KG1 (cell line): ENCODE measurements around the gene KRTAP19-2.
"Not testable (repeated sequence)": the region's sequence is repeated elsewhere in the genome, so short reads cannot be mapped to it uniquely, and the experiment has no call there.

Experiments
- DNase-seq: peaks from one replicate; lab custom pipeline; 2025; lab: John Stamatoyannopoulos, UW

The KRTAP19-2 gene, protein sequence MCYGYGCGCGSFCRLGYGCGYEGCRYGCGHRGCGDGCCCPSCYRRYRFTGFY

DNA sequence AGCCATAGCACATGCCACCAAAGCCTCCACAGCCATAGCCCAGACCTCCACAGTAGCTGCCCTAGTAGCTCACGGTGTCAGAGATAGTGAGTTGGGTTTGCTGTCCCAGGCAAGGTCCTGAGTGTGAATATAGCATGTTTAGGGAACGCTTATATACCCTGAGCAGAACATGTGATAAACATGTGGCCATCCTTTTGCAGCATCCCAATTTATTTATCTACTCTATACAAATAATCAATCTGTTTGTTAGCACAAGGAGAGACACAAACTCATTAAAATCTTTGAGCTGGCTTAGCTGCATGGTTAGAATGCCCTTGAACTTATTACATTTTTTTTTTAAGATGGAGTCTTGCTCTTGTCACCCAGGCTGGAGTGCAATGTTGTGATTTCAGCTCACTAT lies at the start of gene KRTAP19-2:
TSS of gene KRTAP19-2 (minus strand) at position 101 of the 400 bp plus-strand sequence. CDS start at position 13, 88 bp downstream.
- DNase-seq = no peak

DNA sequence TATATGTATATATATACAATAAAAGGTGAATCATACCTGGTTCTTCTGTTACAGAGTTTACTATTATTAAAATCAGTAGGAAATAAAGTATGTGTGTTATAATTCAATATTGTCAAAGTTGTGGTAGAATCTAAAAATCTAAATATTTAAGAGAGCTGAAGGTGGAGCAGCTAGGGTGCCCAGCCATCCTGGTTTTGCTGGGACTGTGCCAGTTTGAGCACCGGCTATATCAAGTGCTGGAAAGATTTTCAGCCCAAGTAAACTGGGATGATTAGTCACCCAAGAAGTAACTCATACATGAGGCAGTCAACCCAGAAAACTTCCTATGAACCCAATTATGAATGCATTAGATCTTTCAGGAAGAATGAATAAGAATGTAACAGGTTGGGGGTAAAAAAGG lies 31.6 kb upstream of the KRTAP19-2 start:
- DNase-seq = no peak

DNA sequence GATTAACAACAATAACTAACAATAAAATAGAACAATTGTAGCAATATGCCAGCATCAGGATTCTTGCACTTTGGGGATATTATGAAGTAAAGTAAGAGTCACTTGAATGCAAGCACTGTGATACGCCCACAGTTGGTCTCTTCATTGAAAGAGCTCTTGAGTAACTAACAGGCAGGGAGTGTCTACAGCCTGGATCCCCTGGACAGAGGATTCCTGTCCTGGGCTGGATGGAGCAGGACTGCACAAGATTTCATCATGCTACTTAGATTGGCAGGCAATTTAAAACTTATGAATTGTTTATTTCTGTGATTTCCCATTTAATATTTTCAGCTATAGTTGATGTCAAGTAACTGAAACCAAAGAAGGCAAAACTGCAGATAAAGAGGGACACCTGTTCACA lies 28.4 kb upstream of the KRTAP19-2 start:
- no peak for DNase-seq

DNA sequence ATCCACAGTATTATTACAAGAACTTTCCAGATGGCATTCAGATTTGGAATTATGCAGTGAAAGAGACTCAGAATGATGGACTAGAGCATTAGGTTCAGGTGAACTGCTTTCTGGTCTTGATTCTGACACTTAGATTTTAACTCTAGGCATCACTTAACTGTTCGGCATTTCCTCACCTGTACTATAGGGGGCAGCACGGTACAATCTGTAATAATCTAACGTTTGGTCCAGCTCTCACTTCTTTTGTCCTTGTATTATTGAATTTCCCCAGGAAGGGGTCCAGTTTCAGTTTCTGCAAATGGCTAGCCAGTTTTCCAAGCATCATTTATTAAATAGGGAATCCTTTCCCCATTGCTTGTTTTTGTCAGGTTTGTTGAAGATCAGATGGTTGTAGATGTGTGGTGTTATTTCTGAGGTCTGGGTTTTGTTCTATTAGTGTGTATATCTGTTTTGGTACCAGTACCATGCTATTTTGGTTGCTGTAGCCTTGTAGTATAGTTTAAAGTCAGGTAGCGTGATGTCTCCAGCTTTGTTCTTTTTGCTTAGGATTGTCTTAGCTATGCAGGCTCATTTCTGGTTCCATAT lies 18.5 kb upstream of the KRTAP19-2 start:
- DNase-seq = not testable (repeated sequence)

DNA sequence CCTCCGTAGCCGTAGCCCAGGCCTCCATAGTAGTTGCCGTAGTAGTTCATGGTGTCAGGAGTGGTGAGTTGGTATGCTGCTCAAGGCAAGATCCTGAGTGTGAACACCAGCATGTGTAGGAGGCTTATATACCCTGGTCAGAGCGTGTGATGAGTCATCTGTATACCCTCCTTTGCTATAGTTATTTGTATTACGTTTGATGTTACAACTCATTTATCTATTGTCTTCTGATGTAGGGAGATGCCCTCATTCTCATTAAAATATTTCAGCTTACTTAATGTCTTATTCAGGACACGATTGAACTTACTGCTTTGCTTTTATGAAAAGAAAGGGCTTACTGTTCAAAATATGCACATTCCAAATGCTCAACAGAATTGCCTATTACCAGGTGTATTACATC lies 14.8 kb upstream of the KRTAP19-2 start, which contains the start of gene KRTAP19-5:
TSS of gene KRTAP19-5 (minus strand) at position 101 of the 400 bp plus-strand sequence. CDS start at position 50, 51 bp downstream.
- DNase-seq = no peak

DNA sequence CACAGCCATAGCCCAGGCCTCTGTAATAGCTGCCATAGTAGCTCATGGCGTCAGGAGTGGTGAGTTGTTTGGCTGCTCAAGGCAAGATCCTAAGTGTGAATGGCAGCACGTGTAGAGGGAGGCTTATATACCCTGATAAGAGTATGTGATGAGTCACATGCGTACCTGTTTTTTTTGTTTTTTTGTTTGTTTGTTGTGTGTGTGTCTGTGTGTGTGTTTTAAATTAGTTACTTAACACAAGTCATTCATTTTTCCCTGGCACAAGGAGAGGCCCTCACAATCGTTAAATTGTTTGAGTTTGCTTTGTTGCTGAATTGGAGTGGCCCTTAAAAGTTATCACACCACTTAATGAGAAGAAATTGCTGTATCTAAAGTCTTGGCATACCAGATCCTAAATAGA lies 9.8 kb upstream of the KRTAP19-2 start, which contains the start of gene KRTAP19-4:
TSS of gene KRTAP19-4 (minus strand) at position 101 of the 400 bp plus-strand sequence. CDS start at position 46, 55 bp downstream.
- DNase-seq = no peak

DNA sequence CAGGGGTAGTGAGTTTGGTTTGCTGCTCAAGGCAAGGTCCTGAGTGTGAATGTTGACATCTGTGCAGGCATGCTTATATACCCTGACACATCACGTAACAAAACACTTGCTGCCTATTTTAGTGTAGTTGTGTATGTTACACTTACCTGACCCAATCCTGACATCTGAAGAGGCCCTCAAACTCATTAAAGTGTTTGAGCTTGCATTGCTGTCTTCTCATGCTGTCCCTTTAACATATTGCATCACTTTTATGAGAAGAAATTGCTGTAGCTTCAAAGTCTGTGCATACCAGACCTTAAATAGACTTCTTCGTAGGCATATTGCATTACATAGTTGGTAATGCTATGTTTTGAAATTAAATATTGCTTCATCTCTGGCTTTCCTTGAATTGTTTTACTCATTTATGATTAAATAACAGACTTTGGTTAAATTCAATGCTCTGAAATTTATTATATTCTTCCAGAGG lies 4.8 kb upstream of the KRTAP19-2 start, which contains the start of gene KRTAP19-3:
TSS of gene KRTAP19-3 (minus strand) at position 51 of the 466 bp plus-strand sequence. CDS start 56 bp downstream, outside the sequence.
- DNase-seq = no peak

DNA sequence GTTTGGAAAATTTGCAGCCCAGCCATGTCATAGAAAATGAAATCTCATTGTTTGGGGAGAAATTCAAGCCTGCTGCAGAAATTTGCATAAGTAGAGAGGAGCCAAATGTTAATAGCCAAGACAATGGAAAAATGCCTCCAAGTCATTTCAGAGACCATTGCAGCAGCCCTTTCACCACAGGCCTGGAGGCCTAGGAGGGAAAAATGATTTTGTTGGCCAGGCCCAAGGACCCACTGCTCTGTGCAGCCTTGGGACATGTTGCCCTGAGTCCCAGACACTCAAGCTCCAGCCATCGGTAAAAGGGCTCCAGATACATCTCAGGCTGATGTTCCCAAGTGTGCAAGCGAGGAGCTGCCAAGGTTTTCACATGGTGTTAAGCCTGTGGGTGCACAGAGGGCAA lies 1.1 kb downstream of the KRTAP19-2 start:
- no peak for DNase-seq

DNA sequence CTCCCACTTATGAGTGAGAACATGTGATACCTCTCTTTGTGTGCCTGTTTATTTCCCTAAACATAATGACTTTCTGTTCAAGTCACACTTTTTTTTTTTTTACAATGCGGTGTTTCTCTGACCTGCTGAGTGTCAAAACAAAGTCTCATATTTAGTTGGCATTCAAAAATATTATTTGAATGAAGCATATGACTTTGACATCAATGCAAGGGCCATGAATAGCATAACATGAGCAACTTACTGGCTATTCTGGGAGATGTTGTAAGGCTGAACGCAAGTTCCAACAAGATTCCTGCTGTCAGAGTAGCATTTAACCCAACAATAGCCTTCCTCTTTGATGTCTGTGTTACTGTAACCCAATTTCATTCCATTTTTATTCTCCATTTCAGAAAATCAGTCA lies 5.1 kb downstream of the KRTAP19-2 start:
- no peak for DNase-seq

DNA sequence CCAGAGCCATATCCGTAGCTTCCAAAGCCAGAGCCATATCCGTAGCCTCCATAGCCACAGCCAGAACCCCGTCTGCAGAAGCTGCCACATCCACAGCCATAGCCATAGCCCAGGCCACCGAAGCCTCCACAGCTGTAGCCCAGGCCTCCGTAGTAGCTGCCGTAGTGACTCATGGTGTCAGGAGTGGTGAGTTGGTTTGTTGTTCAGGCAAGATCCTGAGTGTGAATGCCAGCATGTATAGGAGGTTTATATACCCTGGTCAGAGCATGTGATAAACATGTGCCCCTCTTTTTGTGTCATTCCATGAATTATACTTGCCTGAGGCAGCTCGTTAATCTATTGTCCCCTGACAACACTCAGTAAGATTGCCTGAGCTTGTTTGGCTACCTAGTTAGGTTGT lies 7.1 kb downstream of the KRTAP19-2 start, which contains the start of gene KRTAP19-1:
TSS of gene KRTAP19-1 (minus strand) at position 223 of the 400 bp plus-strand sequence. CDS start at position 173, 50 bp downstream.
- no peak for DNase-seq

DNA sequence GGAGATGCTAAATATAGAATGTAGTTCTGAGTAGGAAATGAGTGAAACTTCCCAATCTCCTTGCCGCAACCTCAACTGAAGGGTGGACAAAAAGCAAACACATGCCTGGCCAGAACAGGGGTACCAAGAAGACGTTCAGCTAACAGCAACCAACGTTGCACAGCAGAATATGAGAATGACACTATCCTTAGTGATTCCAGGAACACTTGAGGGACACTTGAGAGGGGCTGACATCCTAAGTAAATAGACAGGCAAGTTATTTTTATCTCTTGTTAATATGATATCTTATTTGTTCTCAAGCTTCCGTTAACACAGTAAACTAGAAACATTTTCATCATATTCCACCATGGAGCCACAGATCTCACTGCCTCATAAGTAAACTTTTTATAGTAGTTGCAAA lies 8.0 kb downstream of the KRTAP19-2 start:
- no peak for DNase-seq

DNA sequence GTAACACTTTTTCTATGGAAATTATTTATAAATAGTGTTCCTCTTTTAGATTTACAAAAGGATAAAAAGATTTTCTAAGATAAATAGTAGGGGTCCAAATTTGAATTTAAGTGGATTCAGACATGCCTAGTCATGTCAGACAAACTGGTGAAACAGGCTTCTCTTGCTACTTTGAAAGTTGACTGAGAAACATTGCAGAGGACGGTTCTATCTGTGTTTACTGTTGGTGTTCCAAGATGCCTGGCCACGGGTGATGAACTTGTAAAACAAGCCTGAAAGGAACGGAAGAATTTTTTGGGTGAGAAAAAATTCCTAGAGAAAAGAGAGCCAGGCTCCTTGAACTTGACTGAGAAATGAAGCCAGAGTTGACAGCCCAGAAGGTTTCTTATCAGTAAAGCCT lies 9.2 kb downstream of the KRTAP19-2 start:
- no peak for DNase-seq

DNA sequence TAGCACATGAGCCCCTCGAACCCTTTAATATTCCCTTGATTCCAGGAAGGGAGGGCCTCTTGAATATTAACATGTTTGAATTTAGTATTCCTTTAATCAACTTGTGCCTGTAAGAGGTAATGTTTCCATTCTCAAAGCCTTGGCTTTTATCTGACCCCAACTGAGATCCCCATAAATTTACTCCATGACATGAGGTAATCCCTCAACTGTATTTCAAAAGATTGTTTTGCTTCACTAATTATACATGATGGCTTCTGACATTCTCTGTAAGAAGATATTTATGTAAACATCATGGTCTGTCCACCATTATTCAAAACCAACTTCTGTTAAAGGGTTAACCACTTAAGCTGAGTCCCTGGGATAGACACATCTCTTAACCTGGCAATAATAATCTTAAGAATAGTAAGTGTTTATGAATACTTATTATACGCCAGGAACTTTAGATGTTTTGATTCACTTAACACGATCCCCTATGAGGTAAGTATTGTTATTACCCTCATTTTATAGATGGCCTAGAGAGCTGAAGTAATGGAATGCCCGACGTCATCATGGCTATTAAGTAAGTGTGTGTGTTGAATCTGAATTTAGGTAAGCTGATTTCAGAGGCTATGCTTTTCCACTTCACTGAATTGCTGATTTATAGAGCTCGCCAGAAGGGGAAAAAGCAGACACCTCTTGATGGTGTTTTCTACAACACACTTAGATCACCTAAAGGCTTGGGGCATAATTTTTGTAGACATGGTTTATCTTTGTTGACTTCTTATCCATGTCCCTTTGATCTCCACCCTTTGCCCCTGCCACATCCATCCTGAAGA lies 18.1 kb downstream of the KRTAP19-2 start:
- DNase-seq = no peak

DNA sequence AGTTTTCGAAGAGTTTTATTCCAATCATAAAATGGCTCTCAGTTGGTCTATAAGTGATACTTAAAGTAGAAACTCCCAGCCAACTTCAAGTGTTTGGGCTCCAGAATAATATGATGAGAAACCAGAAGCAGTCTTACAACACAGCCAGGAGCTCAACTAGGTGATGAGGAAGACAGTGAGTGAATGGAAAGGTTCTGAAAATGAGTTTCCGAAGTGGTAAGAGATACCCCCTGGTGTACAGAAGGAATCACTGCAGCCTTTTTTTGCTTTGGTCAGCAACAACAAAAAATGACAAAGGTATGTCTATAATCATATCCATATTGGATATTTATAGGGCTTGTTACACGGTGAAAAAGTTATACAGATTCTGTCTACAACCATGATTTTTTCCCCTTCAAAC lies 23.5 kb downstream of the KRTAP19-2 start:
- peak; percentile 29 for DNase-seq

DNA sequence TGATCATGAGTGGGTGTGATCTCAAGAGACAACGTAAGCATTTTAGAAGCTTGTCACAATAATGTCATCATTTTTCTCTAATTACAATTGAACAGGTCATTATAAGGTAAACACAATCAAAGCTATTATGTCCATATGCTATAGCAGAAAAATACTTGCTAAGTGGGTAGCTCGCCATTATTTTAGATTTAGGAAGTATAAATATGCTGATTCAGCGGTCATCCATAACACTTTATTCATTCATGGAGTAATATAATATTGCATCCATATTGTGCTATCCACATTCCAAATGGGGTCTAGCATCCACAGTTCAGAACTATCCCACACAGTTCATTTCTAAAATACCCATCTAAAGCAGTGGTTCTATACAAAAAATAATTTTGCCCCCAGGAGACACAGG lies 38.7 kb downstream of the KRTAP19-2 start:
- DNase-seq = no peak

DNA sequence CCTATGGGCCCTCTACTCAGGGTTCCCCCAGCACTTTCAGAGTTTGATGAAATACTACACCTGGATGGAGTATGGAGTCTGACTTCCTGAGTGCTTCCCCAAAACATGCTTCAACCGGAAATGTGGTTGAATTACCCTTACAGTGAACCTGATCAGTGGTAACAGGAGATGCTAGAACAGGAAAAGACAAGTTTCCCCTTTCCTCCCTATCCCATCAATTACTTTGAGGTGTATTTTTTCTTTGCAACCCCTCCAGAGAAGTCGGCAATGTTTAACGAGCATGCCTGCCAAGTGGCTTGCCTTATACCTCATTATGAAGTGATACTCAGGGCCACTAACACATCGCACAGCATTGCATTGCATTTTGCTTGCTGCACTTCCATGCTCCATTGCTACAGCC lies 40.2 kb downstream of the KRTAP19-2 start:
- peak; percentile 48 for DNase-seq

DNA sequence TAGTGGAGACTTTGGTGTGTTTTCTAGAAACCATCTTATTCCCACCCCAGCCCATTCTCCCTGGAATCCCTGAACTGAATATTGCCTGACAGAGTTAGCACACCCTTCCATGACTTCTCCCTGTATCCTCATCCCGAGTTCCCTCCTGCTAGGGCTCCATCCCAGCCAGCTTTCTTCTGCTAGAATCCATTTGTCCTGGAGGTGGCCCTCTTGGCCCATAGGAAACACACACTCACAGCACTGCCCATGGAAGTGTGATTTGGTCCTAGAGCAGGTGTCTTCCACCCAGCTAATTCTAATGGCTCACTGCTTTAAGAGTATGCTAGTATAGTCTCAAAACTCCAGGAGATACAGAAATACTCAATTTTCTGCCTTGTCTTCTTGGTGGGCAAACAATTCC lies 43.0 kb downstream of the KRTAP19-2 start:
- no peak for DNase-seq

DNA sequence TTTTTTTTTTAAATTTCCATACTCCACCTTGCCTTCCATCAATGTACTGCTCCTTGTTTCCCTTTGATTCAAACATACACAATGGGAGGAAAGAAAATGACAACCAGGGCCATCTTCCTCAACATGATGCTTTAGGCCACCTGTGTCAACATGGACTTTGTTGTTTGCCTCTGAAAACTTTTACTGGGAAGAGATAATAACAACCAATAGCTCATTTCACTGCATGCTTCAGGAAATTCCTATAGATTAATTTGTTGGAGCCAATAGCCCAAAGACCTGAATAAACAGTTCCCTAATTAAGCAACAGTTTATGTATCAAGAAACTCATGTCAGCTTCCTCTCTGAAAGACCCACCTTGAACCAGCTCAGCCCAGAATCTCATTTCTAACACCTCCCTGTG lies 44.0 kb downstream of the KRTAP19-2 start:
- DNase-seq = no peak

DNA sequence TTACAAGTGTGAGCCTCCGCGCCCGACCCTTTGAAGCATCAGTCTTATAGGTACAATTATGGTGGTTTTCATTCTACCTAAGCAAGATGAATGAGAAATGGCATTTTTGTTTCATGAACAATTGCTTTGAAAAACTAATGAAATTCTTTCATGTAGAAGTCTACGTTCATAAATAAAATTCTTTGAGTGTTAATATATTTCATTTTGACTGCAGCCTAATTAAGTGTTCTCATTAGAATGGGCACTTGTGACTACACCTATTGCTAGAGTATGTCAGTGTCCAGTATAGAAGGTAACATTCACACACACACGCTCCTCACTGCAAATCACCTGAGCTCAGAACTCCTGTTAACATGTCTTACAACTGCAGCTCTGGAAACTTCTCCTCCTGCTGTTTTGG lies 47.3 kb downstream of the KRTAP19-2 start, which contains the start of gene KRTAP15-1:
TSS of gene KRTAP15-1 (plus strand) at position 301 of the 400 bp plus-strand sequence. CDS start at position 354, 53 bp downstream.
- no peak for DNase-seq
